NOMO-1 (cell line): Measurements from ENCODE around the gene BRD1.
"Not testable (repeated sequence)": the region's sequence is repeated elsewhere in the genome, so short reads cannot be mapped to it uniquely, and the experiment has no call there.

Experiments used
- DNase-seq, 2 experiments: peaks; one replicate each; lab custom pipeline; 2025; ENCODE audit not compliant: unreplicated experiment in 2 of 2; lab: John Stamatoyannopoulos, UW

Gene BRD1

DNA sequence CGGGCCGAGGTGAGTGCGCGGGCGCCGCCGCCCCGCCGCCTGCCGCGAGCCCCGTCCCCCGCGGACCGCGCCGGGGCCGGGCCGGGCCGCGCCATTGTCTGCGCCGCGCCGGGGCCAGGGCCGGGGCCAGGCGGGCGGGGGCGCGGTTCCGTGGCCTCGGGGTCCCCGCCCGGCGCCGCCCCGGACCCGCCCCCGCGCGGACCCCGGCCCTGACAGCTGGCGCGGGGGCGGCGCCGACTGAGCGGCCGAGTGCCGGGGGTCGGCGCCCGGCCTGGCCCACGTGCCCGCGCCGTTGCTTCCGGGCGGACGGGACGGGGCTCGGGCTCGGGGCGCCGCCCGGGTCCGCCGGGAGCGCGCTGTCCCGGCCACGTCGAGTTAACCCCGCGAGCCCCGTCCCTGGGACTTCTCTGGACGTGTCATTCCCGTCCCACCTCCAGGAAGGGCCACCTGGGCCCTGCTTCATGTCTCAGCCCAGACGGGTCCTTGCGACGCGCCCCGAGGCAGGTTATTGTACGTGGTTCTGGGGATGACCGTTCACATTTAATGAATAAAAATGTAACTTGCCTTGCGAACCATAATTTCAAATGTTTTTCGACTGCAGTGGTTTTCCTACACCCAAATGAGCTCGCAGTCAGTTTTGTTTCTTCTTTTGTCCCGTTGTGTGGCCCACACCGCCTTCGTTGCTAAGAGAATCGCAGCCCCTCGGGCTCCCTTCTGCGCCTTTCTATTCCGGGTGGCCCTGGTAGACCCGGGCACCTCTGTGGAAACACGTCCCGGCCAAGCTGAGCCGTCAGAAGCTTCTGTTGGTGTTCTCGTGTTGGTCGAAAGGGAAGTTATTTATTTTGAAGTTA is 26.5 kb upstream of the BRD1 start:
- peak in 1 of 2 experiments; percentile 49 for DNase-seq

DNA sequence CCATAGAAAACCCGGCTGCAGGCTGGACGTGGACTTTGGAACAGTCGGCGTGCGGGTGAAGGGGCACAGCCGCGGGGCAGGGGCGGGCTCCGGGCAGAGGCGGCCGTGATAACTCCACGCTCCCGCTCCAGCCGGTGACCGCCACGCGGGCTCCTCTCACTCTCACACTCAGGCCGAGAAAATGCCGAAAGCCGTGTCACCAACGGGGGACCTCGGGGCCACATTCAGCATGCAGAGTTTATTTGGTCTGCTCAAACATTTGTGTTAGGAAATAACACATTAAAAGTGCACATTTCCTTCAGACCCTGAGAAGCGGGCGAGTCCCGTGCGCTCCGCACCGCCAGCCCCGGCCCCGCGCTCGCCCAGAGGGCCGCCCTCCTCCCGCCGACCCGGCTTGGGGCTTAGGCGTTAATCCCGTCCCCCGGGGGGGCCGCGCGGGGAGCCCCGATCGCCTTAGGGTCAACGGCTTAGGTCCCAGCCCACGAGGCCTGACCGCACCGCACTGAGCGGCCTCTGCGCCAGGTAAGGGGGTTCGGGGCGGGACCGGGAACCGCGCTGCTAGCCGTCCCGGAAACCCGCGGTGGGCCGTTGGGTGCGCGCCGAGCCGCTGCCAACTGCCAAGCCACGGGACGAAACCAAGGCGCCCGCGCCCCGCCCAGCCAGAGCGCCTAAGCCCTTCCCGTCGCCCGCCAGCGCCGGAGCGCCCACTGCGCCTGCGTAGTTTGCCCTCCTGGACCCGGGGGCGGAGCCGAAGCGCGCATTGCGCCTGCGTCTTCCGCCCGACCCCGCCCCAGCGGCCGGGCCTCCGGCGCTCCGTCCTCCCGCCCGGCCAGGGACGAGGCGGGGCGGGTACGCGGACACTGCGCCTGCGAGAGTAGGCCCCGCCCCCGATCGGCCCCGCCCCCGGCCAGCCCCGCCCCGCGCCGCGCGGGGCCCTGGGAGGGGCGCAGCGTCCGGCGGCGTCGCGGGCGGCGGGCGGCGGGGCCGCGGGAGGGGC is 25.5 kb upstream of the BRD1 start, which contains the start of gene ZBED4:
TSS of gene ZBED4 (plus strand) at position 947 of the 997 bp plus-strand sequence. CDS start 29,819 bp downstream, outside the sequence.
- DNase-seq, result peak; percentile 95 to 98

DNA sequence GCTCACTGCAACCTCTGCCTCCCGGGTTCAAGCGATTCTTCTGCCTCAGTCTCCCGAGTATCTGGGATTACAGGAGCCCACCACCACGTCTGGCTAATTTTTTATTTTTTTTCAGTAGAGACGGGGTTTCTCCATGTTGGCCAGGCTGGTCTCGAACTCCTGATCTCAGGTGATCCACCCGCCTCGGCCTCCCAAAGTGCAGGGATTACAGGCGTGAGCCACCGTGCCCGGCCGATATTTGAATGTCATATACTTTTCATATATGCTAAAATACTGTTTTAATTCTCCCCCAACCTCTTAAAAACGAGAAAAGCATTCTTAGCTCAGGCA is 24.9 kb upstream of the BRD1 start:
- DNase-seq, result not testable (repeated sequence)

DNA sequence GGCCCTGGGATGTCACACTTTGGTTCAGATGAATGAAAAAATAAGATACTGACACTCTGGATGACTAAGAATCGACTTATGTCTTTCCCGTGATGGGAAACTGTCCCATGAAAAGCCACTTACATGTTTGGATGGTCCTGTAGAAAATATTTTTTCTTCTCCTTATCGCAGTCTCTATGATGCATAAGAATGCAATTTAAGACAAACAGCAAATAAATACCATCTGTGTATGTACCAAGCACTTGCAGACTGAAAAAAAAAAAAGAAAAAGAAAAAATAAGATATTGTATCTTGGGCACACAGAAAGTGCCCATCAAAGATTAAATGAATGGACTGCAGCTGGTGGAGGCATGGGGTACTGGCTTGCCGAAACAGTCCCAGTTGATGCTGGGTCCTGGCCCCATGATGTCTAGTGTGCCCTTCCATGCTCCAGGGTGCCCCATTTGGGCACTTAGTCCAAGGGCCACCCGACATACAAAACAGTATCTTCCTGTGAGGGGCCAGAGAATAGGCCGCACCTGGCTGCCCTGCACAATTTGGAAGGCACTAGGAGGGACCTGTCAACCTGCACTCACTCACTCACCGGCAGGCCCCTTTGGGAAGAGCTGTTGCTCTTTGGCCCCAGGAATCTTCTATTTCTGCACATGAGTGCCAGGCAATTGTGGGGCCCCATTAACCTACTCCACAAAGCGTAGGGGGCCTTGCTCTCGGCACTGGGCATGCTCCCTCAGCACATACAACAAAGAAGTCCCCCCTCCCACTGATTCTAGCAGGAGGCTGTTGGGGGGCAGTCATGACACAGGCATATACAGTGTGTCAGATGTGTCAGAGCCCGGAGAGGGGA is 23.5 kb upstream of the BRD1 start:
- DNase-seq, result no peak

DNA sequence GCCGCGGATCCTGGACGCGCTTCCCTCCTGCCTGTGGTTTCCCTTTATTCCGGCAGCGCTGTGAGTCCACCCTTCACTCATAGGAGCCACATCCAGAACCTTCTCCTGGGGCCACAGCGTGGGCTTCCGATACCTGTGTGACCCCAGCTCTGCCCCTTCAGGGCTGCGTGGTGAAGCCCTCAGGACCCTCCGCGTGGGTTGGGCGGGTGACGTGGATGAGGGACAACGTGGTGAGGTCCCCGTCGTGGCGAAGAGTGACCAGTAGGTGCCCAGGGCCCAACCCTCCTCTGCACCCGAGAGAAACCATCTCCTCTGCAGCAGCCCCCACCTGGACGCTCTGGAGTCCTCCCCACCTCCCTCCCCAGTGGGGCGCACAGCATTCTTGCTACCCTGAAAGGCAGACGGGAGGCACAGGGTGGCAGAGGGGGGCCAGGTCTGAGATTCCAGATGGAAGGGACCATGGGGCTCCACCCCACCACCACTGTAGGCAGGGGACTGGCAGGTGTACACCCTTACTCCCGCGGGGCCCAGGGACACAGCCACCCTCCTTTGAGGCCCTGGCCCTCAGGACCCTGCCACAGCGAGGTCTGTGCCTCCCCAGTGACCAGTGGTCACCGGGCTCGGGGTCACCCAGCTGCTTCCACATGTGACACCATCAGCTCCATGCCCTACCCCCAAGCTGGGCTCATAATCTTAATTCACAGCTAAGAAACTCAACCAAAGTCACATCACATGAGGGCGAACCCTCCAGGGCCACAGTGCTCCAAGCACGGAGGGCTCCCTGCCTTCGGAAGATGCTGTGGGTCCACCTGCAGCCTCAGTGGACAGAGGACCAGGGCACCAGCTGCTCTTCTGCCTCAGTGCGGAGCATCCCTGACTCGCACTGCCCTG is 22.6 kb upstream of the BRD1 start:
- DNase-seq, result no peak

DNA sequence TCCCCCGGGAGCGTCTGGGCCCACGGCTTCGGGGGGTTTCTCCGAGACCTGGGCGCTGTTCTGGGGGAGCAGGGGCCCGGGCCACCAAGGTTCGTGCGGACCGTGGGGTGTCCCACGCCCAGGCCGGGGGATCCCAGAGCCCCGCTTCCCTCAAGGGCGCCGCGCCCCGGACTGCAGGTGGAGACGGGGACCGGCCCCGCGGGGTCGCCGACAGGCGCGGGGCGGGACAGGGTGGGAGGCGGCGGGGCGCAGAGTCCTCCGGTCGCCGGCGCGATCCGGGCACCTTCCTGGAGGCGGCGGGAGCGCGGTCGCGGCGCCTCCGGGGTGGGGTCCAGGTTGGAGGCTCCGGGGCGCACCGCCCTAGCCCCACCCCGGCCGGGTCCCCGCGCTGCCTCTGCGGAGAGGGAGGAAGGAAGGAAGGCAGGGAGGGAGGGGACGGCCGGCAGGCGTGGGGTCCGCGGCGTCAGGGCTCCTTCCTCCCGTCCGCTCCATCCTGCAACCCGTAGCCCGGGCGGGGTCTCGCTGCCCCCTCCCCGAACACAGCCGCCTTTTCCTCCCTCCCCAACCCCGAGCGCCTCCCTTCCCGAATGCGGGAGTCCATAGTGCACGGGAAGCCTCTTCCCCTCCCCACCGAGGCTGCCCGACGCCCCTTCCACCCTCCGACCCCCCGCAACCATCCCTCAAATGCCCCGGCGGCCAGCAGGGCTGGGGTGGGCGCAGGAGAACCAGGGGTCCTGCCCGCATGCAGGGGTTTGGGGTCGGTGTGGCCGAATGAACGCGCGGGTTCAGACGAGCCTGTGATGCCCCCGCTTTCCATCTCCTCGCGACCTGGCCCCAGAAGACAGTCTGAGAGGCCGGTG is 21.7 kb upstream of the BRD1 start:
- no peak for DNase-seq

DNA sequence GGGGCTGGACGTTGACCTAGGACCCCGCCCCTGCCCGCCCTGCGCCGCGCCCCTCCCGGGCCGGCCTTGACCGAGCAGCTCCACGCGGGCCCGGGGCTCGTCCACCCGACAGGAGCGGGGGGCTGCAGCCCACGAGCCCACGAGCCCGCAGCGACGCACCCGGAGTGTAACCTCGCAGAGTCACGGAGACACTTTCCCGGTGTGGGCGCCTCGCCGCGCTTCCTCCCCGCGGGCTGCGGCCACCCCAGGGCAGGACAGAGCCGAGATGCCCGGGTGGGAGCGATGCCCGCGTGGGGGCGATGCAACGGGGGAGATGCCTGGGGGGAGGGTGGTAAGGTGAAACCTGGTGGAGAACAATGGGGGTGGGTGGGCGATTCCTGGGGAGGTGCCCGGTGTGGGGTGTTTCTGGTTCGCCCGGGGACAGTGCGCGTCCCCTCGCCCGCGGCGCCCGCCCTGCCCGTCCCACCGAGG is 21.1 kb upstream of the BRD1 start:
- no peak for DNase-seq

DNA sequence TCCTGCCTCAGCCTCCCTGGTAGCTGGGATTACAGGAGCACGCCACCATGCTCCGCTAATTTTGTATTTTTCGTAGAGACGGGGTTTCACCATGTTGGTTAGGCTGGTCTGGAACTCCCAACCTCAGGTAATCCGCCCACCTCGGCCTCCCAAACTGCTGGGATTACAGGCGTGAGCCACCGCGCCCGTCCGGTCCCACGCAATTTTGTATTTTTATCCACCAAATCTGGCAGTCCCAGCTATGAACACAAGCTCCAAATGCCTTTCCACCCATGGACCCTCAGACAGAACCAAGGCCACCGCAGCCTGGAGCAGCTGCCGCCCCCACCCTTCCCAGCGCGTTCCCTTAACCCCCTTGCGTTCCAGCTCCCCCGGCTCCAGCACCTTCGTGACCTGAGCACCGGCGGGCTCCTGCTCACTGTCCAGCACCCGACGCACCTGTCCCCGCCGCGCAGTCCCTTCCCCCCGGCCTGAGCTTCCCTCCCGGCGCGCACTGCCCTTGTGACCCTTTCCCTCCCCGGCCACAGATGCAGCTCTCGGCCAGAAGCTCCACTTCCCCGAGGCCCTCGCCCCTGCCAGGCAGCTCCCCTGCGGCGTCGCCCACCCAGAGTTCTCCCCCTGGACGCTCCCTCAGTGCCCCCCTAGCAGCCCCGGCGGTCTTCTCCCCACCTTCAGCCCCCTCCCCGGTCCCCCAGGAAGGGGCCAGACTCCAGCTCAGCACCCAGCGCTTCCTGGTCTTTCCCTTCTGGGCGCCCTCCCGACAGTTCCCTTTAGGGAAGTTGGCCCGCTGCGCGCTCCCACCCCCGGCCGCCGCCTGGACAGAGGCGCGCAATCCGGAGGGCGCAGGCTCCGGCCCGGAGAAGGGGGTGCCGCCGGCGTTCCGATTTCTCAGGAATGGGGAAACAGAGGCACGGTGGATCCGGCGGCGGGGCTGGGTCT is 20.3 kb upstream of the BRD1 start:
- peak; percentile 38 to 62 for DNase-seq

DNA sequence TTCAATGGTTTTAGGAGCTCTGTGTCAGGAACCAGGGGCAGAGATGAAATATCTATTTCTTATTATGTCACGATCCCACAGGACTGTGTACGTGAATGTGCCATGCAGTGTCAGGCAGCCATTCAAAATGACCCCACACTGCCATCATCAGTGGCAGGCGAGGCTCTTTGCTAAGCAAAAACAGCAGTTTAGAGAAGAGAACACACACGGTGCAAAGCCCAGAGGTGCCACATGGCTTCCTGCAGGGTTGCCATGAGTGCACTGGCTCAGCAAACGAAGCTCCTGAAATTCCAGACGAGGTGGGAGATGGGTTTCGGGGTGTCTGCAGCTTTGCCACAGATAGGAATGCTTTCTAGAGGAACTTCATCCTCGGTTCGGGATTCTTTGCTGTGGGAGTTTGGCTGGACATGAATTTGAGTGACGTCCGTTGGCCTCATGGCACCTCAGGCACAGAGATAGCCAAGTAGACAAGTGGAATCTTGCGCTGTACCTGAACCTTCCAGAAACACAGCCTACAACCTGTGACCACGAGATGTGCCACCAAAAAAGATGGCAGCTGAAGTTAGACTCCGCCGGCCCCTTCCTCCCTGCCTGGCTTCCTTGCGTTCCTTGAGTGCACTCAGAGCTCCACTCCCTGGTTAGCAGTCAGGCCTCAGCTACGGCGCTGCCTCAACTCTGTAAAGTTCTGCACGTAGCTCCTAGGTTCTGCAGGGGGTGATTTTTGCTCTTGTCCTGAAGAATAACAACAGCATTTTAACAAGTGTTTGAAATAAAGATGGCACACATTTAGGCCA is 18.2 kb upstream of the BRD1 start:
- DNase-seq, result no peak

DNA sequence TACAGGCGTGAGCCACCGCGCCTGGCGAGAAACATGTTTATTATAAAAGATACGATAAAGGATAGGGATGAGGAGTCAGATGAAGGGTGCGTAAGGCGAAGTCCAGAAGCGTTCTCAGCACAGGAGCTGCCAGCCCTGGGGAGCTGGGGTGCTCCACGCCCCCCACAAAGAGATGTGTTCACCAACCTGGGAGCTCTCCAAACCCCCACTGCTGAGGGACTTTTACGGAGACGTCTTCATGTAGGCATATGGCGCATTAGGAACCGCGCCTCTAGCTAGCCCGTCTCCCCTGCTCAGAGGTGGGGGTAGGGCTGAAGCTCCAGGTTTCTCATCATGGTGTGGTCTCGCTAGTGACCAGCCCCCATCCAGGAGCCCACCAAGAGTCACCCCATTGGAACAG is 17.6 kb upstream of the BRD1 start:
- no peak for DNase-seq

DNA sequence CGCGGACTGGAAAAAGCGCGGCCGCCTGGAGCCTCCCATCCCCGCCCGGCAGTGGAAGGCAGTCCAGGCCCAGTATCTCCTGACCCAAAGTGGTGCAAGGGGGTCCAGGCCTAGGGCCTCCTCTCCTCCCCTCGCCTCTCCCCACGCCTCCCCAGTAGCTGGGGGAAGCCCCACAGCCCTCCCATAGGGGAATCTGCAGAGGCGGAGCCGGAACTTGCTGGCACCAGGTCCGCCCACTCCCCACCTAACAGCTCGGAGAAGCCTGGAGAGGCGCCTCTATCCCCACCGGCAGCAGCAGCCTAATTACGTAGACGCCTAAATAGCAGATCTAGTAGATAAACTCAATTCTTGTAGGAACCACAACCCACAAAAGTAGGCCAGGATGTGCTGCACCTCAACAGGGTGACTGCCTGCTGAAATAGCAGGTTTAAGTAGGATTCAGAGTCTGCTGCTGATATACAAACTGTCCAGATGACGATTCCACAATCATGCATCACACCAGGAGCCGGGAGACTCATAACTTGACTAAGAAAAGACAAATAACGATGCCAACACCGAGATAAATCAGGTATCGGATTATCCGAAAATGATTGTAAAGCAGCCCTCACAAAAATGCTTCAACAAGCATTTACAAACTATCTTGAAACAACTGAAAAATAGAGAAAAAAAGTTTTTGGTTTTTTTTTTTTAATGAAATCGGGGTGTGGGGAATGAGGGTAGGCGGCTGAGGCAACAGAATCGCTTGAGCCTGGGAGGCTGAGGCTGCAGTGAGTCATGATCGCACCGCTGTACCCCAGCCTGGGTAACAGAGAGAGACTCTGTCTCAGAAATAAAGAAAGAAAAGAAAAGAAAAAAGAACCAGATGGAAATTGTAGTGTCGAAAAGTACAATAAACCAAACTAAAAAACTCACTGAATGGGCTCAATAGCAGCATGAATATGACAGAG is 11.4 kb upstream of the BRD1 start:
- DNase-seq, result no peak

DNA sequence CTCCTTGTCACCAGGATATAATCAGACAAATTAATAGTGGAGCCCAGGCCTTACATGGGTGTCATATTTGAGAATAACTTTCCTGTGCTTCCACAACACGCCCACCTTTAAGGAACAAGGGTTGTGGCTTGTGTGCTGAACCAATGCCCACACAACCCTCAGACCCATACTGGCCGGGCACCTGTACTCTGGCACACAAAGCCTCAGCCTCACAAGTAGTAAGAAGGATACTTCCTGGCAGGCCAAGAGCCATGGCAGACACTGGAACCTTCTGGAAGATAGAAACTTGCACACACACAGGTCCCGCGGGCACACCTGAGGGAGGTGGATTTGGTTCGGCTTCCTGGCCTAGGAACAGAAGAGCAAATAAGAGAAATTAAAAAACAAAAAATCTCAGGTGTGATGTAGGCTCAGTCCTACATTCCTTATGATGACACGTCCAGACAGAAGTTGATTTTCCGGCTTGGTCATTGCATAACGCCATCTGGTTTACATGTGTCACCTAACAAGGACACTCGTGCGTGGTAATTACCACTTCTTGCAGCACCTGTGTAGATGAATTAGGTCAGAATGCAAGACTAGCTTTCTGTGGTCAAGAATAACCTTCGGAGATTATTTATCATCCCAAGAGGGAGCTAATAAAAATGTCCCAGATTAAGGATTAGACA is 5.8 kb upstream of the BRD1 start:
- no peak for DNase-seq

DNA sequence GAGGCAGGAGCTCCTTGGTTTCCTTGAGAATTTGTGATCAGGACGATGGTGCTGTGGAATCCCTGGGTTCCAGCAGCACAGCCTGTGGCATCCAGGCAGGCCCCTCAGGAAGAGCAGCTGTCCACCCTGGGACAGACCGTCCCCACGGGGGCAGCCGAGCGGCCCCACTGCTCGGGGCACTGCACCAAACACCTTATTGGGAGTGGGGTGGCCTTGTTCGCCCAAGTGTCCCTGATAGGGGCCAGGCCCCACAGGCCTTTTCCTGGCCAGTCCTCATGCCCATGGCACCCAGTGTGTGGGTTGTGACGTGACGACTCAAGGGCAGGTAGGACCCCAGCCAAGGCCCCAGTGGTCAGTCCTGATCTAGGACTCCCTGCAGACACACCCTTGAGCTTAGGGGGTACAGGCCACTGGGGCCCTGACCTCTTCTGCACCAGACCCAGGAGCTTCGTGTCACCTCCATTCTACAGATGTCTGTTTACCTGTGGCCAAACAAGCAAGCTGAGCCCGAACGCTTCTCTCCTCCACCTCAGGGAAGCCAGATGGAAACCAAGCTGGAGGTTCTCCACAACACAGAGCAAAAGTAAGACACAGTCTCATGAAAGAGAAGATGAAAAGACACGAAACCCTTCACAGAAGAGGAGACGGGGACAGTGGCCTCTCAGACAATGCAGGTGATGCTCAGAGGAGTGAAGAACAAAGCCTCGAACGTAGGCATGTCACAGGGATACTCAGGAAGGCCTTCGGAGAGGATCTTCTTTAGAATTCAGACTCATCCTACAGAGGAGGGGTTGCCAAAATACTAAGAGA is 1.6 kb upstream of the BRD1 start:
- DNase-seq, result no peak

DNA sequence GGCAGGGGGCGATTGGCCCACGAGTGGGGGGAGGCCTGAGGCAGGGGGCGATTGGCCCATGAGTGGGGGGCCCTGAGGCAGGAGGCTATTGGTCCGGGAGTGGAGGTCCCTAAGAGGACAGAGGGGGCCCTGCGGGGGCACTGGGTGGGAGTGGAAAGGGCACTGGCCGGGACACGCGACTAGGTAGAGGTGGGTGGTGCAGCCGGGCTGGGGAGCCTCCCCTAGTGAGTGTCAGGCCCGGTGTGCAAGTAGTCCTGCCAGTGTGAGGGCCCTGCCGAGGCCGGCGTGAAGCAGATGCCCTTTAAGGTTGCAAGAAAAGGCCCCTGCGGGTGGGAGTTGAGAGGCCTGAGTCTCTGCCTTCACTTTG is 909 bp upstream of the BRD1 start:
- no peak for DNase-seq
